ENCODE measurements around the gene MAZ. TPM values are rescaled to one million over a fixed set of nuclear protein-coding genes. Genes with fewer than 3 reads are reported as not detected.
"Not testable (repeated sequence)": the region's sequence is repeated elsewhere in the genome, so short reads cannot be mapped to it uniquely, and the experiment has no call there.

The MAZ gene
- polyA plus RNA-seq, 1 donor from 2014 or later: 147 TPM

- Histone ChIP-seq H4K20me1 (ENCODE audit: insufficient read depth) (no peaks in the 10 kb centered on the region), H3K27me3 (ENCODE audit: insufficient read depth, low read depth, low read length) (no peaks in the 10 kb centered on the region), H2AFZ (ENCODE audit: low read depth, low read length) (no peak overlapping the region), H3K9me2 (ENCODE audit: insufficient read depth, low read length) (no peaks in the 10 kb centered on the region), H3K27ac (ENCODE audit: low read length) (no peak overlapping the region), H3K9me3 (ENCODE audit: low read length) (no peaks in the 10 kb centered on the region), H3F3A (ENCODE audit: insufficient read depth, low read length, poor library complexity, severe bottlenecking) (no peaks in the 10 kb centered on the region), H3K4me2 (ENCODE audit: low read length) (no peak overlapping the region), H3K4me3 (ENCODE audit: low read length) (no peak overlapping the region), H3K36me3 (ENCODE audit: insufficient read depth, low read length) (no peaks in the 10 kb centered on the region), H3K79me2 (replicated peaks; ENCODE audit: insufficient read depth, low read length) (no peaks in the 10 kb centered on the region), H3K9ac (ENCODE audit: low read length) (no peak overlapping the region)
- TF ChIP-seq CTCF (IDR thresholded peaks at IDR 0.05; ENCODE audit: poor library complexity, severe bottlenecking) (no peak), REST (IDR thresholded peaks at IDR 0.05; ENCODE audit: borderline replicate concordance) (no peak), MXI1 (conservative IDR thresholded peaks at IDR 0.05; ENCODE audit: poor library complexity, severe bottlenecking) (no peak), SMC3 (conservative IDR thresholded peaks at IDR 0.05; ENCODE audit: poor library complexity) (no peak), POLR2AphosphoS5 (IDR thresholded peaks at IDR 0.05) (no peak), EP300 (conservative IDR thresholded peaks at IDR 0.05; ENCODE audit: poor library complexity, severe bottlenecking) (no peak), TAF1 (IDR thresholded peaks at IDR 0.05; ENCODE audit: low read depth) (no peak), EZH2 (IDR thresholded peaks at IDR 0.05; ENCODE audit: borderline replicate concordance, insufficient read depth, low read length, poor library complexity, severe bottlenecking) (no peak), RAD21 (conservative IDR thresholded peaks at IDR 0.05) (no peak)
Observed at GRCh38 chr16:29779474-29779873, 26.9 kb upstream of the MAZ start.

GRCh38 chr16:29783094-29783953, 23.0 kb upstream of the MAZ start:
- H3K4me3 ChIP-seq (ENCODE audit: low read length); H3K27ac ChIP-seq (ENCODE audit: low read length); H3K27me3 ChIP-seq (ENCODE audit: insufficient read depth, low read depth, low read length); H3K9ac ChIP-seq (ENCODE audit: low read length); H3K36me3 ChIP-seq (ENCODE audit: insufficient read depth, low read length); H3F3A ChIP-seq (ENCODE audit: insufficient read depth, low read length, poor library complexity, severe bottlenecking); H3K9me2 ChIP-seq (ENCODE audit: insufficient read depth, low read length); H3K79me2 ChIP-seq (replicated peaks; ENCODE audit: insufficient read depth, low read length); H2AFZ ChIP-seq (ENCODE audit: low read depth, low read length); H3K4me2 ChIP-seq (ENCODE audit: low read length); H4K20me1 ChIP-seq (ENCODE audit: insufficient read depth); H3K9me3 ChIP-seq (ENCODE audit: low read length): not testable (repeated sequence)
